Left kidney (tissue), 2 donors: ENCODE results near the gene EMILIN1. TPM values are rescaled to one million over a fixed set of nuclear protein-coding genes. Genes with fewer than 3 reads are reported as not detected.
A peak's percentile ranks its signal among the peaks of the same experiment; 100 is the strongest.

Source experiments
- DNase-seq: peaks from one replicate; pipeline ENCODE4 v3.0.0-alpha.2; 2013
- polyA plus RNA-seq: library from polyadenylated mRNA; unstranded; fragments of 120-200 nt; gene quantifications from one replicate; pipeline ENCODE4 v1.2.1, GENCODE V29; 2013; ENCODE audit not compliant: insufficient read length

The EMILIN1 gene
- polyA plus RNA-seq, 1 donor, result 57.7 TPM

DNA sequence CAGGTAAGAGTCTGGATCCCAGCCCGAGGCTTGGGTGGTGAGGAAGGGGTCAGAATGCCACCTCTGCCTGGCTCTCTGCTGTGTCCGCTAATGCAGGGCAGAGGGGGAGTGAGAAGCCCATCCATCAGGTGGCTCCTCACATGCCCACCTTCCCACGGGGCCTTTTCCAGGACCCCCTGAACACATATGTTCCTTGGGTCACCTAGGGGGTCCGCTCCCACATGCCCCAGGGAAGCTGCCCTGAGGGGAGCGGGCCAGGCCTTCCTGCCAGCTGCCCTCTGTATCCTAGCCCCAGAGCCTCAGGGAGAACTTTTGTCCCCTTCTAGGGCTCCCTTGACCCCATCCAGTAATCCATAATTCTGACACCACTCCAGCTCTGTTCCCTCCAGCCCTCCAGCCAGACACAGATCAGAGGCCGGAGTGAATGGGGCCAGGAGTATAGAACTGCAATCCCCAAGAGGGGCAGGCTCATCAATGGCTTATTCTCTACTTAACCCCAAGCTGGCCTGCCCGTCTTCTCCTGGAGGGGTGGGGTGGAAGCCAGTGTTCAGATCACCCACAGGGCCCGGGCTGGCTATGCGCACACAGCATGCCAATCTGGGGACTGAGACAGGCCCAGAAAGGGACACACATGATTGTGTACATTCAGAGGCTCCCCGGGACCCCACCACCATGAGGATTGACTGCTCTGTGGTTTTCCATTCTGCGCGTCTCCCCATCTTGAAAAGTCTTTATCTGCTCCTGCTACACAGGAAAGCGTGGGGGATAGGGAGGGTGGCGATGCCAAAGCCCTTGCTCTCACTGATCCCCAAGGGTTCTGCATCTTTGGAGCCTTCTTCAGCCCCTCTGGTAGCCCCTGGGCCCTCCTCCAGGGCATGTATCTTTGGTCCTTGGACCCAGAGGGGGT, 1.1 kb downstream of the EMILIN1 start:
- DNase-seq, result no peak

DNA sequence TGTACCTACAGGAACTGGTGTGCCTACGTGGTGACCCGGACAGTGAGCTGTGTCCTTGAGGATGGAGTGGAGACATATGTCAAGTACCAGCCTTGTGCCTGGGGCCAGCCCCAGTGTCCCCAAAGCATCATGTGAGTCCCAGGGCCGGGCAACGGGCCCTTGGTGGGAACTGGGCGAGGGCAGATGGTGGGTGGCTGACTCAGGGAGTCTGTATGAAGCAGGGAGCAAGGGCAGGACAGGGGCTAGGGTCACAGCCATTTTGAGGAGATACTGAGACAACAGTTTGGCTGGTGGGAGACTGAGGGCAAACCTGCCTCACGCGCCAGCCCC, 1.7 kb downstream of the EMILIN1 start:
- DNase-seq, result no peak

DNA sequence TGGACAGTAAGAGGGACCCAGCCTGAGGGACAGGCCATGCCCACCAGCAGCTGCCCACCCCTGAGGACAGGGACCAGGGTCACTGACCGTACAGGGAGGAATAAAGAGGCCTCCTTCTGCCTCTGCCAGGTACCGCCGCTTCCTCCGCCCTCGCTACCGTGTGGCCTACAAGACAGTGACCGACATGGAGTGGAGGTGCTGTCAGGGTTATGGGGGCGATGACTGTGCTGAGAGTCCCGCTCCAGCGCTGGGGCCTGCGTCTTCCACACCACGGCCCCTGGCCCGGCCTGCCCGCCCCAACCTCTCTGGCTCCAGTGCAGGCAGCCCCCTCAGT, 2.2 kb downstream of the EMILIN1 start:
- DNase-seq, result no peak

GRCh38 chr2:27081984-27082772, 3.8 kb downstream of the EMILIN1 start:
- no peak for DNase-seq

- no peak for DNase-seq
Observed at GRCh38 chr2:27082773-27083409, 4.5 kb downstream of the EMILIN1 start.

- DNase-seq, result no peak
Observed at GRCh38 chr2:27083410-27084296, 5.2 kb downstream of the EMILIN1 start.

DNA sequence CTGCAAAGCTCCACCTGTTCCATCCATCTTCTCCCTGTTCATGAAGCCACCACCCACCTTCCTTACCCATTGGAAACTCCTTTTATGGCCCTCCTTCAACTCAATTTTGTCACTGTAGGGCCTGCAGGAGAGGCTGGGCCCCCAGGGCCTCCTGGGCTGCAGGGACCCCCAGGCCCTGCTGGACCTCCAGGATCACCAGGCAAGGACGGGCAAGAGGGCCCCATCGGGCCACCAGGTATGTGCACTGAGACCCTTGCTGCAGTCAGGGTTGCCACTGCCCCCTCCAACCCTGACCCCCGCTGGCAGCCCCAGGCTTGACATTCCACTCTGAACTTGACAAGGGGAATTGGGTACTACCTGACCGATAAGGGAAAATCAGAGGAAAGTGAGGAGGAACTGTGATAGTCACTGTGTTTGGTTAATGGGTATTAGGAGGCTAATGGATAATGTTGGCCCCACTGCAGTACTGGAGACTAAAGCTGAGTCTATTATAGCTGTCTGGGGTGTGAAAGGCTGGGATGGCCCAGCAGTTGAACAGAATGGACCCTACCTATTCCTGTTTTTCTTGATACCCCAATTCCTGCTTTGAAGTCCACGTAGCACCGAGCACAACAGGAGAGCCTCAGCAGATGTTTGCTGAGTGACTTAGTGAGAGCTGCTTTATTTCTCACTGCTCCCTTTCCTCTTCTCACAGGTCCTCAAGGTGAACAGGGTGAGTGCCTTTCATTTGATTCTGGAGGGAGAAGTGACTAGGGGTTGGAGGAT, 6.1 kb downstream of the EMILIN1 start:
- DNase-seq, result no peak

GRCh38 chr2:27085062-27085672, 6.8 kb downstream of the EMILIN1 start:
- no peak for DNase-seq

DNA sequence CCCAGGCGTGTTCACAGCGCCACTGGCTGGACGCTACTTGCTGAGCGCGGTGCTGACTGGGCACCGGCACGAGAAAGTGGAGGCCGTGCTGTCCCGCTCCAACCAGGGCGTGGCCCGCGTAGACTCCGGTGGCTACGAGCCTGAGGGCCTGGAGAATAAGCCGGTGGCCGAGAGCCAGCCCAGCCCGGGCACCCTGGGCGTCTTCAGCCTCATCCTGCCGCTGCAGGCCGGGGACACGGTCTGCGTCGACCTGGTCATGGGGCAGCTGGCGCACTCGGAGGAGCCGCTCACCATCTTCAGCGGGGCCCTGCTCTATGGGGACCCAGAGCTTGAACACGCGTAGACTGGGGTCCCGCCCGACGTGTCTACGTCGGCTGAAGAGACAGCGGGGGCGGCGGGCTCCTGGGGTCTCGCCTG, 7.3 kb downstream of the EMILIN1 start:
- DNase-seq, result no peak

GRCh38 chr2:27086090-27086723, 7.8 kb downstream of the EMILIN1 start:
- peak; percentile 93 for DNase-seq

GRCh38 chr2:27086724-27087593, 8.5 kb downstream of the EMILIN1 start, which contains the start of gene KHK:
Gene KHK (plus strand): TSS chr2:27086772. CDS start chr2:27087260, 488 bp downstream.
- no peak for DNase-seq

- no peak for DNase-seq
Observed at GRCh38 chr2:27087823-27088410, 9.5 kb downstream of the EMILIN1 start.

DNA sequence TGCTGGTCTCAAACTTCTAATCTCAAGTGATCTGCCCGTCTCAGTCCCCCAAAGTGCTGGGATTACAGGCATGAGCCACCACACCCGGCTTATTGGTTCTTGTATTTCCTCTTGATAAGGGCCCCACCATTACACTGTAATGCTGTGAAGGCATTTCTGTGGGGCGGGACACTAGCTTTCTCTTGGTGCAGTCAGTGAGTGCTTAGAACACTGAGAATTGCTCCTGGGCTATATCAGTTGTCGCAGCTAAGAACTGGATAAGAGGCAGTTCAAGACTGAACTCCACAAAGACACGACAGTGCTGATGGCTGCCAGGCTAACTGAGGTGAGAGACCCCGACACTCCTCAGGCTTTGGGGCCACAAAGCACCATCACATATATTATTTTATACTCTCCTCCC, 10.2 kb downstream of the EMILIN1 start:
- no peak for DNase-seq

- no peak for DNase-seq
Observed at GRCh38 chr2:27089111-27089954, 10.9 kb downstream of the EMILIN1 start.

GRCh38 chr2:27091746-27092695, 13.6 kb downstream of the EMILIN1 start:
- DNase-seq, result no peak

DNA sequence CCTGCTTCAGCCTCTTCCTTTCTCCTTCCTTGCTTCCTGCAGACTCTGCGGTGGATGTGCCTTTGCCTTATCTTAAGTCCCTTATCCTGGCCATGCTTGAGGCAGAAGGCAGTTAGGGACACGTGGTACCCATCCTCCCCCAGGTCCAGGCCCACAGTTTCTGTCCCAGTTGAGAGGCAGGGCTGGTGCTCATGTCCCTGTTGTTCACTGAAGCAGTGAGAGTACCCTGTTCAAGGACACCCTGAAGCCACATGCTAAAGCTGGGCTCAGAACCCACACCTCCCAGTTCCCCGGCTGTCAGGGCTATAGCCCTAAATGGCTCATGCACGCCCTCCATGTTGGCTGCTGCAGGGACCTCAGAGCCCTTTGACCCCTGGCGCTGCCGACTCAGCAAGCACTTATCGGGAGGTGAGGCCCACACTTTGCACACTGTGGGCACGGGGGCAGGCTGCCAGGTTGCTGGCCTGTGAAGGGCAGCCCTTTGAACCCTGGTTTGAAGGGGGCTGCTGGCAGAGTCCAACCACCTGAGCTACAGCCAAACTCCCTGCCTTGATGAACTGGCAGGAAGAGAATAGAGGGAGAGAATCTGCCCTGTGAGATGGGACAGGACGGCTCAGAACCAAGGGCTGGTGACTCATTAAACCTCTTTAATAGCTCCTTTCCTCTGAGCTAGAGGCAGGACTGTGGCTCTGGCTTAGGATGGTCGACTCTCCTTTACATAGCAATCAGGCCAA, 14.4 kb downstream of the EMILIN1 start:
- no peak for DNase-seq
